SK-N-SH treated with all-trans-retinoic acid at 6 μM for 48 hours (cell line): Measurements from ENCODE around the gene GALNT17.

Experiments
- ATAC-seq: fragments of 200-7000 bp; cut with Tn5 transposase; 3 replicates; pipeline ENCODE4 v1.9.1; 2020; ENCODE audit warnings: mild to moderate bottlenecking, moderate library complexity
- ARNTL ChIP-seq: fragments of 450-650 bp; formaldehyde crosslinking; IDR thresholded peaks from 2 replicates; pipeline ENCODE4 v1.5.0; 2020; ENCODE audit warnings: low read depth, mild to moderate bottlenecking, moderate library complexity, borderline replicate concordance
- BACH2 ChIP-seq: fragments of 250-450 bp; sonication (Bioruptor Pico); IDR thresholded peaks from 2 replicates; pipeline ENCODE4 v1.9.0; 2021; ENCODE audit warnings: mild to moderate bottlenecking, borderline replicate concordance
- CSDC2 ChIP-seq: fragments of 250-450 bp; sonication (Bioruptor Pico); IDR thresholded peaks from 2 replicates; pipeline ENCODE4 v1.5.0; 2020; ENCODE audit warnings: mild to moderate bottlenecking, moderate library complexity
- CSRNP3 ChIP-seq: fragments of 250-450 bp; sonication (Bioruptor Pico); IDR thresholded peaks from 2 replicates; pipeline ENCODE4 v1.5.1; 2021; ENCODE audit warnings: mild to moderate bottlenecking, moderate library complexity
- OSR1 ChIP-seq: fragments of 250-450 bp; sonication (Bioruptor Pico); IDR thresholded peaks from 2 replicates; pipeline ENCODE4 v1.8.0; 2022; ENCODE audit warnings: moderate library complexity, mild to moderate bottlenecking, inconsistent platforms
- PATZ1 ChIP-seq: fragments of 250-450 bp; sonication (Bioruptor Pico); IDR thresholded peaks from 2 replicates; pipeline ENCODE4 v1.8.0; 2020; ENCODE audit warnings: mild to moderate bottlenecking, moderate library complexity, borderline replicate concordance
- POU6F1 ChIP-seq: fragments of 250-450 bp; sonication (Bioruptor Pico); IDR thresholded peaks from 2 replicates; pipeline ENCODE4 v1.8.0; 2021; ENCODE audit warnings: low read depth, mild to moderate bottlenecking, moderate library complexity, borderline replicate concordance
- PPARA ChIP-seq: fragments of 250-450 bp; sonication (Bioruptor Pico); IDR thresholded peaks from 2 replicates; pipeline ENCODE4 v1.5.0; 2020; ENCODE audit warnings: mild to moderate bottlenecking, borderline replicate concordance
- RARB ChIP-seq: fragments of 250-450 bp; sonication (Bioruptor Pico); IDR thresholded peaks from 2 replicates; pipeline ENCODE4 v1.8.0; 2021; ENCODE audit warnings: mild to moderate bottlenecking, moderate library complexity
- SNAI2 ChIP-seq: fragments of 250-450 bp; sonication (Bioruptor Pico); IDR thresholded peaks from 2 replicates; pipeline ENCODE4 v1.5.0; 2020; ENCODE audit warnings: mild to moderate bottlenecking, moderate library complexity
- TCF4 ChIP-seq: fragments of 250-450 bp; sonication (Bioruptor Pico); IDR thresholded peaks from 2 replicates; pipeline ENCODE4 v1.8.0; 2021; ENCODE audit warnings: mild to moderate bottlenecking, moderate library complexity, borderline replicate concordance
- ZFP3 ChIP-seq: fragments of 250-450 bp; sonication (Bioruptor Pico); IDR thresholded peaks from 2 replicates; pipeline ENCODE4 v1.5.0; 2020; ENCODE audit warnings: mild to moderate bottlenecking, moderate library complexity
- ZNF565 ChIP-seq: fragments of 450-650 bp; formaldehyde crosslinking; conservative IDR thresholded peaks from 2 replicates; pipeline ENCODE4 v1.5.0; 2020; ENCODE audit warnings: low read depth, mild to moderate bottlenecking, moderate library complexity
- ZNF70 ChIP-seq: fragments of 450-650 bp; formaldehyde crosslinking; IDR thresholded peaks from 2 replicates; pipeline ENCODE4 v1.5.0; 2020; ENCODE audit warnings: mild to moderate bottlenecking, moderate library complexity
- TF ChIP-seq, protein P1 (sequence below): fragments of 250-450 bp; sonication (Bioruptor Pico); IDR thresholded peaks from 2 replicates; pipeline ENCODE4 v1.5.0; 2020; ENCODE audit warnings: mild to moderate bottlenecking, moderate library complexity

The GALNT17 gene

GRCh38 chr7:71303566-71303965, 171.6 kb downstream of the GALNT17 start:
- no peak for ATAC-seq
- TF ChIP-seq CSRNP3 (CRISPR knock-in tag), result no peak
- no peak for TF ChIP-seq ZNF70 (CRISPR knock-in tag)
- TF ChIP-seq CSDC2 (CRISPR knock-in tag), result no peak
- TF ChIP-seq, protein P1, sequence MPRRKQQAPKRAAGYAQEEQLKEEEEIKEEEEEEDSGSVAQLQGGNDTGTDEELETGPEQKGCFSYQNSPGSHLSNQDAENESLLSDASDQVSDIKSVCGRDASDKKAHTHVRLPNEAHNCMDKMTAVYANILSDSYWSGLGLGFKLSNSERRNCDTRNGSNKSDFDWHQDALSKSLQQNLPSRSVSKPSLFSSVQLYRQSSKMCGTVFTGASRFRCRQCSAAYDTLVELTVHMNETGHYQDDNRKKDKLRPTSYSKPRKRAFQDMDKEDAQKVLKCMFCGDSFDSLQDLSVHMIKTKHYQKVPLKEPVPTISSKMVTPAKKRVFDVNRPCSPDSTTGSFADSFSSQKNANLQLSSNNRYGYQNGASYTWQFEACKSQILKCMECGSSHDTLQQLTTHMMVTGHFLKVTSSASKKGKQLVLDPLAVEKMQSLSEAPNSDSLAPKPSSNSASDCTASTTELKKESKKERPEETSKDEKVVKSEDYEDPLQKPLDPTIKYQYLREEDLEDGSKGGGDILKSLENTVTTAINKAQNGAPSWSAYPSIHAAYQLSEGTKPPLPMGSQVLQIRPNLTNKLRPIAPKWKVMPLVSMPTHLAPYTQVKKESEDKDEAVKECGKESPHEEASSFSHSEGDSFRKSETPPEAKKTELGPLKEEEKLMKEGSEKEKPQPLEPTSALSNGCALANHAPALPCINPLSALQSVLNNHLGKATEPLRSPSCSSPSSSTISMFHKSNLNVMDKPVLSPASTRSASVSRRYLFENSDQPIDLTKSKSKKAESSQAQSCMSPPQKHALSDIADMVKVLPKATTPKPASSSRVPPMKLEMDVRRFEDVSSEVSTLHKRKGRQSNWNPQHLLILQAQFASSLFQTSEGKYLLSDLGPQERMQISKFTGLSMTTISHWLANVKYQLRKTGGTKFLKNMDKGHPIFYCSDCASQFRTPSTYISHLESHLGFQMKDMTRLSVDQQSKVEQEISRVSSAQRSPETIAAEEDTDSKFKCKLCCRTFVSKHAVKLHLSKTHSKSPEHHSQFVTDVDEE, result no peak

DNA sequence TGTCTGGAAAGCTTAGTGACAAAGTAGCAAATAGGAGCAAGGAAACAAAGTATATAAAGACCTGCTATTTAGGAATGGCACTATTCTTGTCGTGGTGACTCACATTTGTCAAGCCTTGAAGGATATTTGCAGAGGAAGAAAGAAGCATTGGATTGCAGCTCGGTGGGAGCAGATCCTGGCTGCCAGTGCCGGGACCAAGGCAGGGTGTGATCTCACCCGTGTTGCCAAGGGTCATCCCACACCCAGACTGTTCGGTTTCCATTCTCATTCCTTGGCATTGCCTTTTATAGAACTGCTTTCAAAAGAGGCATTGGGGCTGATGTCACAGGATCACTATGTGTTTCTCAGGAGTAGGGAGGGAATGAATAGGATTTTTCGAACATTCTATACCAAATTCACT, 176.2 kb downstream of the GALNT17 start:
- no peak for ATAC-seq
- no peak for TF ChIP-seq ZNF70 (CRISPR knock-in tag)

DNA sequence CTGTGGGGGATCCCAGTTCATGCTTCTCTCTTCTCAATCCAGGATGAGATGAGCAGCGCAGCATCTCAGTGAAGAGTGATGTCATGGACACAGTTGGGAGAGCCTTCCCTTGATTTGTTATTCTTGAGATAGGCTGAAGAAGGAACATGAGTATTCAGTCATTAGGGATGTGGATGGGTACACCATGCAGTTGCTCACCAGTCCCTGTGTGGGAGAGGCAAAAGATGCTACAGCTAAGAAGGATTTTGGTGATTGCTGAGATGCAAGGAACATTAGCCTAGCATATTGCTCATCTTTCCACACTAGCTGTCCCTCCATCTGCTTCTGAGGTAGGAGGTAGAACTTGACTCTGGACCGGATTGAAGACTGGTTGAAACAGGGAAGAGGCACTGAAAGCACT, 179.6 kb downstream of the GALNT17 start:
- ATAC-seq, result no peak
- no peak for TF ChIP-seq ZNF565
- TF ChIP-seq TCF4 (CRISPR knock-in tag), result no peak
- no peak for TF ChIP-seq CSRNP3 (CRISPR knock-in tag)
- TF ChIP-seq PPARA, result no peak
- TF ChIP-seq CSDC2 (CRISPR knock-in tag), result no peak
- TF ChIP-seq RARB, result no peak
- no peak for TF ChIP-seq PATZ1
- no peak for TF ChIP-seq SNAI2 (CRISPR knock-in tag)

GRCh38 chr7:71312755-71313490, 181.0 kb downstream of the GALNT17 start:
- no peak for ATAC-seq
- TF ChIP-seq OSR1 (CRISPR knock-in tag), result no peak
- TF ChIP-seq PPARA, result no peak
- no peak for TF ChIP-seq ARNTL (CRISPR knock-in tag)
- TF ChIP-seq POU6F1 (CRISPR knock-in tag), result no peak
- TF ChIP-seq ZNF70 (CRISPR knock-in tag), result no peak
- no peak for TF ChIP-seq PATZ1
- TF ChIP-seq BACH2 (CRISPR knock-in tag), result no peak
- TF ChIP-seq ZNF565, result no peak
- TF ChIP-seq, protein P1, result no peak
- no peak for TF ChIP-seq ZFP3
